ENCODE results near the gene SLK.

Gene SLK

GRCh38 chr10:104065748-104066147 is 98.8 kb downstream of the SLK start:
- no peak for TF ChIP-seq CTCF (conservative IDR thresholded peaks at IDR 0.05; ENCODE audit: low read depth)
- no peak overlapping the region for H3K27ac ChIP-seq
- ChIA-PET CTCF (interaction anchor here (0.6 kb wide), 1 partner anchor 14 kb away, joined by 3 read pairs; no protein-coding TSS in a partner anchor), POLR2A (ENCODE audit: low non-redundant PET) (no interaction called here)
- DNase-seq (ENCODE audit: low spot score): no peak

GRCh38 chr10:104066945-104067344 is 100.0 kb downstream of the SLK start:
- ChIA-PET CTCF (interaction anchor here (0.6 to 0.7 kb wide), 2 partner anchors 54 to 82 kb away, joined by 3 to 4 read pairs; no protein-coding TSS in a partner anchor), POLR2A (ENCODE audit: low non-redundant PET) (no interaction called here)
- DNase-seq (ENCODE audit: low spot score): no peak
- TF ChIP-seq CTCF (conservative IDR thresholded peaks at IDR 0.05; ENCODE audit: low read depth): no peak
- no peak overlapping the region for H3K27ac ChIP-seq

- ChIA-PET CTCF (interaction anchor here (0.5 to 0.9 kb wide), 3 partner anchors 10 to 142 kb away, joined by 4 to 7 read pairs (median 4); no protein-coding TSS in a partner anchor), POLR2A (ENCODE audit: low non-redundant PET) (no interaction called here)
- no peak for DNase-seq (ENCODE audit: low spot score)
- H3K27ac ChIP-seq: peak overlapping the region; percentile 21; the same call in 1 of the 2 replicates
- TF ChIP-seq CTCF (conservative IDR thresholded peaks at IDR 0.05; ENCODE audit: low read depth): no peak
These were observed 100.6 kb downstream of the SLK start for GRCh38 chr10:104067525-104067924.

GRCh38 chr10:104069613-104070012 is 102.7 kb downstream of the SLK start:
- ChIA-PET POLR2A (ENCODE audit: low non-redundant PET) (no interaction called here), CTCF (interaction anchor here (0.6 kb wide), 1 partner anchor 13 kb away, joined by 3 read pairs; no protein-coding TSS in a partner anchor)
- DNase-seq (ENCODE audit: low spot score): no peak

GRCh38 chr10:104072786-104073185 is 105.8 kb downstream of the SLK start:
- TF ChIP-seq CTCF (conservative IDR thresholded peaks at IDR 0.05; ENCODE audit: low read depth): no peak
- ChIA-PET CTCF (interaction anchor here (0.6 to 1.0 kb wide), 3 partner anchors 8 to 31 kb away, joined by 3 to 4 read pairs (median 4); no protein-coding TSS in a partner anchor), POLR2A (ENCODE audit: low non-redundant PET) (no interaction called here)
- DNase-seq (ENCODE audit: low spot score): no peak
- no peak overlapping the region for H3K27ac ChIP-seq

More at GRCh38 chr10:104069613-104070012, 102.7 kb downstream of the SLK start:
- H3K27ac ChIP-seq: no peak overlapping the region
- no peak for TF ChIP-seq CTCF (conservative IDR thresholded peaks at IDR 0.05; ENCODE audit: low read depth)

- peak overlapping the region; percentile 42 for H3K27ac ChIP-seq
- CTCF ChIA-PET: interaction anchor here (0.6 kb wide), 1 partner anchor 17 kb away, joined by 7 read pairs; no protein-coding TSS in a partner anchor
- POLR2A ChIA-PET (ENCODE audit: low non-redundant PET): no interaction called here
- no peak for DNase-seq (ENCODE audit: low spot score)
- TF ChIP-seq CTCF (conservative IDR thresholded peaks at IDR 0.05; ENCODE audit: low read depth): no peak
These were observed 107.6 kb downstream of the SLK start for GRCh38 chr10:104074505-104074904.
